Endothelial cell of umbilical vein (primary cell): ENCODE results near the gene TLE3.

Experiments
- CTCF ChIP-seq, 2 donors: IDR thresholded peaks; 1 replicate in 1 of 2; 2 replicates in 1 of 2; pipeline ENCODE4 v1.5.1; 2011; ENCODE audit warnings: low read length in 2 of 2, mild to moderate bottlenecking in 2 of 2, moderate library complexity in 2 of 2, control low read depth in 1 of 2, inconsistent platforms in 1 of 2, low read depth in 1 of 2; ENCODE audit not compliant: insufficient read depth in 1 of 2; ENCODE audit errors: extremely low read depth in 1 of 2
- MAX ChIP-seq: IDR thresholded peaks from 2 replicates; pipeline ENCODE4 v1.6.1; 2011; ENCODE audit not compliant: insufficient read depth, insufficient read length
- MYC ChIP-seq: IDR thresholded peaks from one replicate; pipeline ENCODE4 v1.6.1; 2011; ENCODE audit warnings: mild to moderate bottlenecking, low read depth, low read length
- POLR2A ChIP-seq: IDR thresholded peaks from 2 replicates; pipeline ENCODE4 v1.6.1; 2012; ENCODE audit warnings: low read depth, mild to moderate bottlenecking, control low read depth, low read length

GRCh38 chr15:70102827-70103226 lies 5.1 kb upstream of the TLE3 start:
- TF ChIP-seq CTCF (IDR thresholded peaks at IDR 0.05; ENCODE audit: extremely low read depth in 1 of 2, insufficient read depth in 1 of 2, low read depth in 1 of 2, low read length in 2 of 2), result no peak
- TF ChIP-seq MYC, result no peak
- TF ChIP-seq POLR2A, result no peak
- TF ChIP-seq MAX, result no peak
